Measurements from ENCODE around the gene TAGAP.

Gene TAGAP

GRCh38 chr6:159074876-159075275 is 30.1 kb upstream of the TAGAP start:
- Histone ChIP-seq H3K9me3 (ENCODE audit: control insufficient read depth, low read length) (no peaks in the 10 kb centered on the region), H3K79me1 (replicated peaks; ENCODE audit: low read length, poor library complexity, severe bottlenecking) (no peaks in the 10 kb centered on the region), H3K14ac (ENCODE audit: low read length in 2 of 2) (no peak overlapping the region), H4K91ac (ENCODE audit: low read length) (no peak overlapping the region), H3K4me3 (ENCODE audit: insufficient read depth in 1 of 2, low read depth in 1 of 2, low read length in 2 of 2) (no peak overlapping the region), H3K9ac (ENCODE audit: low read length) (no peak overlapping the region), H3K4me1 (ENCODE audit: control insufficient read depth, insufficient read depth, low read depth, low read length) (no peaks in the 10 kb centered on the region), H3K36me3 (ENCODE audit: control insufficient read depth in 1 of 2, insufficient read depth in 2 of 2, low read depth in 1 of 2, low read length in 2 of 2) (no peaks in the 10 kb centered on the region), H2AK5ac (ENCODE audit: low read length, severe bottlenecking) (no peak overlapping the region), H3K27me3 (ENCODE audit: control insufficient read depth in 1 of 2, insufficient read depth in 1 of 2, low read length in 2 of 2) (peaks cover 11 to 64% of the 10 kb centered on the region in 2 experiments), H3K4me2 (ENCODE audit: low read length, poor library complexity, severe bottlenecking) (no peak overlapping the region), H3K4ac (ENCODE audit: low read depth in 1 of 2, low read length in 2 of 2) (no peak overlapping the region), H3K23ac (ENCODE audit: low read length in 2 of 2) (no peak overlapping the region), H2BK5ac (ENCODE audit: low read depth, low read length, poor library complexity, severe bottlenecking) (no peak overlapping the region), H2BK120ac (ENCODE audit: low read depth, low read length) (no peak overlapping the region), H2BK15ac (ENCODE audit: low read depth, poor library complexity, severe bottlenecking) (no peak overlapping the region), H3K27ac (ENCODE audit: low read length, poor library complexity, severe bottlenecking) (no peak overlapping the region), H3K18ac (ENCODE audit: low read depth in 1 of 2, low read length in 2 of 2) (peak overlapping the region in 1 of 2 experiments; percentile 30), H4K8ac (ENCODE audit: low read length) (peak overlapping the region; percentile 23), H2BK12ac (ENCODE audit: low read length in 2 of 2) (no peak overlapping the region), H2AFZ (ENCODE audit: low read depth, low read length) (no peak overlapping the region)
- DNase-seq: no peak
- 72% methylated on average over 2 of the region's 2 CpGs for WGBS

DNA sequence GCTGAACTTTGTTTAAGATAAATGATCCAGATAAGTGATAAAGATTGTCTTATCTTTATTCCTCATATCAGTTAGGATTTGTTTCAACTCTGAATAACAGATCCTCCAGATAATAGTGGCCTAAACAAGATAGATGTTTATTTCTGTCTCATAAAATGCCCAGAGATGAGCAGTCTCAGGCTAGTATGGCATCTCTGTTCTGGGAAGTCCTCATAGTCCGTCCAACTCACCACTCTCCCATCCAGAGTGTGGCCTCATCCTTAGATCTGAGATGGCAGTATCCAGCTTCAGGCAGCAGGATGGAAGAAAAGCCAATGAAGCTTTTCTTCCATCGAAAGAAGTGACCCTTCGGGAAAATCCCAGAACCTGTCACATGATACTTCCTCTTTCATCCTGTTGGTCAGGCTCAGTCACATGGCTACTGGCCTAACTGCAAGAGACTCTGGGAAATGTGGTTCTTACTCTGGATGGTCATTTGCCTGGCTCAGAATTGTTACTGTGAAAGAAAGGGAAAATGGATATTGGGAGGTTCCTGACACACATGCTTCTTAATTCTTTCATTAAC is 29.4 kb upstream of the TAGAP start:
- Histone ChIP-seq H3K23ac (ENCODE audit: low read length in 2 of 2) (no peak overlapping the region), H3K14ac (ENCODE audit: low read length in 2 of 2) (peak overlapping the region in 1 of 2 experiments; percentile 71), H3K4me1 (ENCODE audit: control insufficient read depth, insufficient read depth, low read depth, low read length) (no peaks in the 10 kb centered on the region), H2BK5ac (ENCODE audit: low read depth, low read length, poor library complexity, severe bottlenecking) (no peak overlapping the region), H2BK12ac (ENCODE audit: low read length in 2 of 2) (no peak overlapping the region), H2AFZ (ENCODE audit: low read depth, low read length) (no peak overlapping the region), H4K8ac (ENCODE audit: low read length) (no peak overlapping the region), H3K4me3 (ENCODE audit: insufficient read depth in 1 of 2, low read depth in 1 of 2, low read length in 2 of 2) (peak overlapping the region in 1 of 2 experiments; percentile 31), H3K18ac (ENCODE audit: low read depth in 1 of 2, low read length in 2 of 2) (no peak overlapping the region), H2BK120ac (ENCODE audit: low read depth, low read length) (no peak overlapping the region), H3K9ac (ENCODE audit: low read length) (no peak overlapping the region), H3K36me3 (ENCODE audit: control insufficient read depth in 1 of 2, insufficient read depth in 2 of 2, low read depth in 1 of 2, low read length in 2 of 2) (no peaks in the 10 kb centered on the region), H2AK5ac (ENCODE audit: low read length, severe bottlenecking) (no peak overlapping the region), H4K91ac (ENCODE audit: low read length) (no peak overlapping the region), H3K27me3 (ENCODE audit: control insufficient read depth in 1 of 2, insufficient read depth in 1 of 2, low read length in 2 of 2) (peaks cover 13 to 69% of the 10 kb centered on the region in 2 experiments), H3K79me1 (replicated peaks; ENCODE audit: low read length, poor library complexity, severe bottlenecking) (no peaks in the 10 kb centered on the region), H3K9me3 (ENCODE audit: control insufficient read depth, low read length) (no peaks in the 10 kb centered on the region), H2BK15ac (ENCODE audit: low read depth, poor library complexity, severe bottlenecking) (no peak overlapping the region), H3K27ac (ENCODE audit: low read length, poor library complexity, severe bottlenecking) (no peak overlapping the region), H3K4me2 (ENCODE audit: low read length, poor library complexity, severe bottlenecking) (no peak overlapping the region), H3K4ac (ENCODE audit: low read depth in 1 of 2, low read length in 2 of 2) (no peak overlapping the region)
- WGBS: 14% methylated on average over 1 of the region's 3 CpGs
- DNase-seq: peak; percentile 88

DNA sequence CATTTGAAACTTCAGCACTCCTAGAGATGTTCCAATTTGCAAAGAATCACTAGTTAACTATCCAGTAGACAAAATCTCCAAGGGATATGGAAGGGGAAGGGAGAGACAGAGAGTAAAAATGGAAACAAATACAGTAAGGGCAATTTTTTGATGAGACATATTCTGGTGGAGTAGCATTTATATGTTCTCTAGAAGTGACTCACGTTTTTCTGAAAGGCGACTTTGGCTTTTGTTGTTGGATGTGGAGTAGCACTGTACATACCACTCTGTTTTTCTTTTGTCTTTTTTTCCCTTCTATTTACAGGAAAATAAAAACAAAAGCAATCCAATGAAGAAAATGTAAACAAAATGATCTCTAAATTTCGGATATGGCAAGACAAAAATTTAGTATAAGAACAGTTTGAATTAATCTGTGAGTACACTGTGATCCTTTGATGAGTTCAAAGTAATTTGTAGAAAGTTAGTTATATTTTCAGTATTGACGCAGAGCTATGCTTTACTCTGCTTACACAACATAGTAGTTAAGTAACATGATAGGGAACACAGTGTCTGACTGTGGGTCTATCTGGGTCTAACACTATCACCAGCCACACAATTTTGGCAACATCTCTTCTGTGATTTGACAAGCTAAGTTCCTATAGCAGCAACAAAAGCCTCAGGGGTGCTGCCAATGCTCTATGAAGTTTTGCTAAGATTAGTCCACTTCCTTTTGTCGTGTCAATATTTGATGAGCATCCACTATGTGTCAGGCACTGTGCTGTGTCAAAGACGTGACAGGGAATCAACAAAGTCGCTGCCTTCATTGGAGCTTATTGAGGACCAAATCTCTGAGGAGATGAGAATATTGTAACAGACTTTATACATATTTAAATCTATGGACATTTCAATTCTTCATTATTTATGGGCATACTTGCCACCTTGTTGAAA is 27.3 kb upstream of the TAGAP start:
- H3K4ac ChIP-seq (ENCODE audit: low read depth in 1 of 2, low read length in 2 of 2): no peak overlapping the region
- no peak overlapping the region for H2AK5ac ChIP-seq (ENCODE audit: low read length, severe bottlenecking)
- H3K4me3 ChIP-seq (ENCODE audit: insufficient read depth in 1 of 2, low read depth in 1 of 2, low read length in 2 of 2): no peak overlapping the region
- H4K91ac ChIP-seq (ENCODE audit: low read length): no peak overlapping the region
- H3K27me3 ChIP-seq (ENCODE audit: control insufficient read depth in 1 of 2, insufficient read depth in 1 of 2, low read length in 2 of 2): peaks cover 15 to 69% of the 10 kb centered on the region in 2 experiments
- no peak overlapping the region for H3K14ac ChIP-seq (ENCODE audit: low read length in 2 of 2)
- no peak overlapping the region for H2BK5ac ChIP-seq (ENCODE audit: low read depth, low read length, poor library complexity, severe bottlenecking)
- no peak overlapping the region for H3K27ac ChIP-seq (ENCODE audit: low read length, poor library complexity, severe bottlenecking)
- H2BK12ac ChIP-seq (ENCODE audit: low read length in 2 of 2): no peak overlapping the region
- H3K9me3 ChIP-seq (ENCODE audit: control insufficient read depth, low read length): no peaks in the 10 kb centered on the region
- no peak overlapping the region for H4K8ac ChIP-seq (ENCODE audit: low read length)
- H2AFZ ChIP-seq (ENCODE audit: low read depth, low read length): no peak overlapping the region
- H3K9ac ChIP-seq (ENCODE audit: low read length): no peak overlapping the region
- no peak overlapping the region for H3K4me2 ChIP-seq (ENCODE audit: low read length, poor library complexity, severe bottlenecking)
- peaks cover 2% of the 10 kb centered on the region for H3K4me1 ChIP-seq (ENCODE audit: control insufficient read depth, insufficient read depth, low read depth, low read length)
- whole genome bisulfite sequencing: 73% methylated on average over 5 of the region's 7 CpGs
- H2BK120ac ChIP-seq (ENCODE audit: low read depth, low read length): no peak overlapping the region
- H3K23ac ChIP-seq (ENCODE audit: low read length in 2 of 2): no peak overlapping the region
- no peak overlapping the region for H3K18ac ChIP-seq (ENCODE audit: low read depth in 1 of 2, low read length in 2 of 2)
- DNase-seq: no peak
- H3K79me1 ChIP-seq (replicated peaks; ENCODE audit: low read length, poor library complexity, severe bottlenecking): no peaks in the 10 kb centered on the region
- no peaks in the 10 kb centered on the region for H3K36me3 ChIP-seq (ENCODE audit: control insufficient read depth in 1 of 2, insufficient read depth in 2 of 2, low read depth in 1 of 2, low read length in 2 of 2)
- no peak overlapping the region for H2BK15ac ChIP-seq (ENCODE audit: low read depth, poor library complexity, severe bottlenecking)

- H3K9ac ChIP-seq (ENCODE audit: low read length): no peak overlapping the region
- no peak overlapping the region for H2BK120ac ChIP-seq (ENCODE audit: low read depth, low read length)
- no peak overlapping the region for H2BK12ac ChIP-seq (ENCODE audit: low read length in 2 of 2)
- DNase-seq: no peak
- H3K27ac ChIP-seq (ENCODE audit: low read length, poor library complexity, severe bottlenecking): no peak overlapping the region
- no peak overlapping the region for H3K18ac ChIP-seq (ENCODE audit: low read depth in 1 of 2, low read length in 2 of 2)
- H4K91ac ChIP-seq (ENCODE audit: low read length): peak overlapping the region; percentile 18
- H3K9me3 ChIP-seq (ENCODE audit: control insufficient read depth, low read length): no peaks in the 10 kb centered on the region
- 30% methylated on average over 17 of the region's 17 CpGs for WGBS
- peaks cover 2% of the 10 kb centered on the region for H3K4me1 ChIP-seq (ENCODE audit: control insufficient read depth, insufficient read depth, low read depth, low read length)
- no peak overlapping the region for H2AFZ ChIP-seq (ENCODE audit: low read depth, low read length)
- H2BK5ac ChIP-seq (ENCODE audit: low read depth, low read length, poor library complexity, severe bottlenecking): no peak overlapping the region
- H2AK5ac ChIP-seq (ENCODE audit: low read length, severe bottlenecking): no peak overlapping the region
- H3K14ac ChIP-seq (ENCODE audit: low read length in 2 of 2): no peak overlapping the region
- peak overlapping the region in 1 of 2 experiments; percentile 8 for H3K4me3 ChIP-seq (ENCODE audit: insufficient read depth in 1 of 2, low read depth in 1 of 2, low read length in 2 of 2)
- H3K4ac ChIP-seq (ENCODE audit: low read depth in 1 of 2, low read length in 2 of 2): no peak overlapping the region
- H2BK15ac ChIP-seq (ENCODE audit: low read depth, poor library complexity, severe bottlenecking): no peak overlapping the region
- no peak overlapping the region for H4K8ac ChIP-seq (ENCODE audit: low read length)
- no peak overlapping the region for H3K4me2 ChIP-seq (ENCODE audit: low read length, poor library complexity, severe bottlenecking)
- no peak overlapping the region for H3K23ac ChIP-seq (ENCODE audit: low read length in 2 of 2)
- H3K79me1 ChIP-seq (replicated peaks; ENCODE audit: low read length, poor library complexity, severe bottlenecking): no peaks in the 10 kb centered on the region
- H3K36me3 ChIP-seq (ENCODE audit: control insufficient read depth in 1 of 2, insufficient read depth in 2 of 2, low read depth in 1 of 2, low read length in 2 of 2): no peaks in the 10 kb centered on the region
- peaks cover 24 to 80% of the 10 kb centered on the region in 2 experiments for H3K27me3 ChIP-seq (ENCODE audit: control insufficient read depth in 1 of 2, insufficient read depth in 1 of 2, low read length in 2 of 2)
These were observed 24.2 kb upstream of the TAGAP start for GRCh38 chr6:159068904-159069578.

All from mesenchymal stem cell (in vitro differentiated cells and primary cell).